ENCODE results near the gene AMBRA1.

DNA sequence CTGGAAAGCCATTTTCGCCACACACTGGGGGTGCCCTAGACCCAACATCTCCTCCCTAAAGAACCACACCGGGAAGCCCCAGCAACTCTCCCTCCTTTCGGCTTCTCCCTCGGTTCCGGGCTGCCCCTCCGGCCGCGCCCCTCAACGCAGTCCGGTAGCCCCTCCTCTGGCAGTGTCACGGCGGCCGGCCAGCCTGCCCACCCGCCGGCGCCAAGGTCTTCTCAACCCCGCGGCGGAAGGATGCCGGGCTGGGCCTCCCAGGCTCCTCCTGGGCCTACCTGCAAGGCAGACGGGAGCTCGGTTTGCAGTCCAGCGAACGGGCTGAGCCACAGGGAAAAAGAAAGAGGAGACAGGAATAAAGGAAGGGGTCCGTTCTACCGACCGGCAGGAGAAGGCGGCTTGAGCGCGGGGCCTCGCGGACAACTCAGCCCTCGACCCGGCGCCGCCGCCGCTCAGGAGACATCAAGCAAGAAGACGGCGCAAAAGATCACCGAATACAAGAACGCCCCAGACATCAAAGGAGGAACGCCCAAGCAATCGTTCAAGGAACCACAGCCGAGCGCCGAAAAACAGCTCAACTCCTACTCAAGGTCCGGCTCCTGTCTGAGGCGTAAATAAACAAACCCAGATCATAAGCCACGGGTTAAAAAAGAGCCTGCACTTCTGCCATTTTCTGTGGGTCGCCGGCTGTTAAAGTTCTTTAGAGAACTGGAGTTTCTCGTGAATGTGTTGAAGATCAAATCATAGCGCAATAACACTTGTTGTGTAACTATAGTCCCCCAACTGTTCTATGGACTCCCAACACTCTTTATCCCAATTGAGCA is at the start of gene AMBRA1:
- TF ChIP-seq BHLHE40 (IDR thresholded peaks at IDR 0.05; ENCODE audit: borderline replicate concordance) (no peak), FOXA1 (IDR thresholded peaks at IDR 0.05) (no peak)

Measured in HEK293T (cell line).